ENCODE data around the gene DPPA4.
"Not testable (repeated sequence)": the region's sequence is repeated elsewhere in the genome, so short reads cannot be mapped to it uniquely, and the experiment has no call there.

The DPPA4 gene

GRCh38 chr3:109337393-109337792 lies at the start of gene DPPA4:
TSS of gene DPPA4 (minus strand) at chr3:109337546. CDS start at chr3:109337517, 29 bp downstream.
- DNase-seq = no peak

GRCh38 chr3:109385442-109386318 lies 48.3 kb upstream of the DPPA4 start:
- no peak for DNase-seq

- DNase-seq = no peak
These were observed 46.8 kb upstream of the DPPA4 start for GRCh38 chr3:109384164-109384563.

- DNase-seq = no peak
These were observed 45.2 kb upstream of the DPPA4 start for GRCh38 chr3:109382588-109382987.

- DNase-seq = no peak
These were observed 38.6 kb upstream of the DPPA4 start for GRCh38 chr3:109375975-109376374.

GRCh38 chr3:109374434-109374833 lies 37.1 kb upstream of the DPPA4 start:
- DNase-seq = not testable (repeated sequence)

GRCh38 chr3:109373933-109374332 lies 36.6 kb upstream of the DPPA4 start:
- DNase-seq = no peak

- no peak for DNase-seq
These were observed 35.3 kb upstream of the DPPA4 start for GRCh38 chr3:109372639-109373038.

- DNase-seq = no peak
These were observed 32.2 kb upstream of the DPPA4 start for GRCh38 chr3:109369510-109369909.

- no peak for DNase-seq
These were observed 26.7 kb upstream of the DPPA4 start for GRCh38 chr3:109364088-109364487.

GRCh38 chr3:109363634-109364033 lies 26.3 kb upstream of the DPPA4 start:
- no peak for DNase-seq

- no peak for DNase-seq
These were observed 25.5 kb upstream of the DPPA4 start for GRCh38 chr3:109362823-109363222.

- DNase-seq = not testable (repeated sequence)
These were observed 21.5 kb upstream of the DPPA4 start for GRCh38 chr3:109358809-109359208.

- DNase-seq = no peak
These were observed 19.3 kb upstream of the DPPA4 start for GRCh38 chr3:109356442-109357155.

- no peak for DNase-seq
These were observed 18.5 kb upstream of the DPPA4 start for GRCh38 chr3:109355625-109356441.

- DNase-seq = no peak
These were observed 15.7 kb upstream of the DPPA4 start for GRCh38 chr3:109353057-109353456.

GRCh38 chr3:109351231-109351630 lies 13.9 kb upstream of the DPPA4 start:
- DNase-seq = no peak

- DNase-seq = no peak
These were observed 9.5 kb upstream of the DPPA4 start for GRCh38 chr3:109346770-109347295.

- no peak for DNase-seq
These were observed 8.8 kb upstream of the DPPA4 start for GRCh38 chr3:109346099-109346498.

GRCh38 chr3:109339714-109340648 lies 2.6 kb upstream of the DPPA4 start:
- DNase-seq = no peak

- no peak for DNase-seq
These were observed 1.9 kb upstream of the DPPA4 start for GRCh38 chr3:109339197-109339596.

- DNase-seq = no peak
These were observed 976 bp upstream of the DPPA4 start for GRCh38 chr3:109338322-109338721.
